ENCODE measurements around the gene MRTFA.
"Not testable (repeated sequence)": the region's sequence is repeated elsewhere in the genome, so short reads cannot be mapped to it uniquely, and the experiment has no call there.

MRTFA gene

GRCh38 chr22:40625794-40626193 is 10.7 kb downstream of the MRTFA start:
- DNase-seq, result not testable (repeated sequence)

GRCh38 chr22:40625281-40625680 is 11.2 kb downstream of the MRTFA start:
- not testable (repeated sequence) for DNase-seq

- no peak for DNase-seq
These were observed 11.7 kb downstream of the MRTFA start for GRCh38 chr22:40624770-40625169.

GRCh38 chr22:40621309-40622151 is 15.0 kb downstream of the MRTFA start:
- DNase-seq, result no peak

GRCh38 chr22:40620464-40621046 is 16.0 kb downstream of the MRTFA start:
- no peak for DNase-seq

GRCh38 chr22:40618400-40618799 is 18.1 kb downstream of the MRTFA start:
- DNase-seq, result no peak

- DNase-seq, result no peak
These were observed 19.9 kb downstream of the MRTFA start for GRCh38 chr22:40616578-40616977.

GRCh38 chr22:40613067-40613466 is 23.5 kb downstream of the MRTFA start:
- DNase-seq, result no peak

GRCh38 chr22:40612291-40612751 is 24.2 kb downstream of the MRTFA start:
- no peak for DNase-seq

- DNase-seq, result no peak
These were observed 24.9 kb downstream of the MRTFA start for GRCh38 chr22:40611606-40612005.

- no peak for DNase-seq
These were observed 26.1 kb downstream of the MRTFA start for GRCh38 chr22:40610329-40610850.

- DNase-seq, result no peak
These were observed 27.3 kb downstream of the MRTFA start for GRCh38 chr22:40609216-40609615.

- no peak for DNase-seq
These were observed 29.0 kb downstream of the MRTFA start for GRCh38 chr22:40607506-40607905.

GRCh38 chr22:40606306-40606705 is 30.2 kb downstream of the MRTFA start:
- no peak for DNase-seq

GRCh38 chr22:40605761-40606160 is 30.8 kb downstream of the MRTFA start:
- DNase-seq, result no peak

GRCh38 chr22:40603088-40603605 is 33.4 kb downstream of the MRTFA start:
- DNase-seq, result no peak

GRCh38 chr22:40602231-40602630 is 34.3 kb downstream of the MRTFA start:
- DNase-seq, result no peak

- DNase-seq, result no peak
These were observed 36.8 kb downstream of the MRTFA start for GRCh38 chr22:40599731-40600130.

- DNase-seq, result not testable (repeated sequence)
These were observed 37.8 kb downstream of the MRTFA start for GRCh38 chr22:40598712-40599111.

- no peak for DNase-seq
These were observed 38.7 kb downstream of the MRTFA start for GRCh38 chr22:40597526-40598430.

- DNase-seq, result no peak
These were observed 40.9 kb downstream of the MRTFA start for GRCh38 chr22:40595497-40596234.

GRCh38 chr22:40594924-40595323 is 41.6 kb downstream of the MRTFA start:
- no peak for DNase-seq
